Measurements from ENCODE around the gene MTHFD1.

Gene MTHFD1

GRCh38 chr14:64394423-64394822 is 6.3 kb downstream of the MTHFD1 start:
- TF ChIP-seq, protein P1, sequence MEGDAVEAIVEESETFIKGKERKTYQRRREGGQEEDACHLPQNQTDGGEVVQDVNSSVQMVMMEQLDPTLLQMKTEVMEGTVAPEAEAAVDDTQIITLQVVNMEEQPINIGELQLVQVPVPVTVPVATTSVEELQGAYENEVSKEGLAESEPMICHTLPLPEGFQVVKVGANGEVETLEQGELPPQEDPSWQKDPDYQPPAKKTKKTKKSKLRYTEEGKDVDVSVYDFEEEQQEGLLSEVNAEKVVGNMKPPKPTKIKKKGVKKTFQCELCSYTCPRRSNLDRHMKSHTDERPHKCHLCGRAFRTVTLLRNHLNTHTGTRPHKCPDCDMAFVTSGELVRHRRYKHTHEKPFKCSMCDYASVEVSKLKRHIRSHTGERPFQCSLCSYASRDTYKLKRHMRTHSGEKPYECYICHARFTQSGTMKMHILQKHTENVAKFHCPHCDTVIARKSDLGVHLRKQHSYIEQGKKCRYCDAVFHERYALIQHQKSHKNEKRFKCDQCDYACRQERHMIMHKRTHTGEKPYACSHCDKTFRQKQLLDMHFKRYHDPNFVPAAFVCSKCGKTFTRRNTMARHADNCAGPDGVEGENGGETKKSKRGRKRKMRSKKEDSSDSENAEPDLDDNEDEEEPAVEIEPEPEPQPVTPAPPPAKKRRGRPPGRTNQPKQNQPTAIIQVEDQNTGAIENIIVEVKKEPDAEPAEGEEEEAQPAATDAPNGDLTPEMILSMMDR (conservative IDR thresholded peaks at IDR 0.05), result no peak
- H3K27ac ChIP-seq, result no peak overlapping the region

GRCh38 chr14:64394977-64395633 is 7.0 kb downstream of the MTHFD1 start:
- TF ChIP-seq, protein P1 (conservative IDR thresholded peaks at IDR 0.05), result no peak
- H3K27ac ChIP-seq, result no peak overlapping the region

DNA sequence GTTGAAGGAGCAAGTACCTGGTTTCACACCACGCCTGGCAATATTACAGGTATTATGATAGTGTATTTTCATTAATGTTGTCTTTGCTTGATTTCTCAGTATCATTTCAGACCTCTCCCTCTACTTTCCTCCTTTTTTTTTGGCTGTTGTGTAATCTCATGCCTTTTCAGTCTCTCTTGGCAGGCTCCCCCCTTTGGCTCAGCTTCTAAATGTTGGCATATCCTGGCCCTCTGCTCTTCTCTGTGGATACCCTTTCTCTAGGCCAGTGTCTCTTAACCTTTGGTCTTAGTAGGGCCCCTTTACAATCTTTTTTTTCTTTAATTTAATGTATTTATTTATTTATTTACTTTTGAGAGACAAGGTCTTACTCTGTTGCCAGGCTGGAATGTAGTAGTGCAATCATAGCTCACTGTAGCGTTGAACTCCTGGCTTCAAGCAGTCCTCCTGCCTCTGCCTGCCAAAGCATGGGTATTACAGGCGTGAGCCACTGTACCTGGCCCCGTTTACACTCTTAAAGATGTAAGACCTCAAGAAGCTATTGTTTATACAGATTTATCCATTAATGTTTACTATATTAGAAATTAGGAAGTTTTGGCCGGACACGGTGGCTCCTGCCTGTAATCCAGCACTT is 12.8 kb downstream of the MTHFD1 start:
- TF ChIP-seq, protein P1 (conservative IDR thresholded peaks at IDR 0.05), result no peak
- H3K27ac ChIP-seq, result no peak overlapping the region

DNA sequence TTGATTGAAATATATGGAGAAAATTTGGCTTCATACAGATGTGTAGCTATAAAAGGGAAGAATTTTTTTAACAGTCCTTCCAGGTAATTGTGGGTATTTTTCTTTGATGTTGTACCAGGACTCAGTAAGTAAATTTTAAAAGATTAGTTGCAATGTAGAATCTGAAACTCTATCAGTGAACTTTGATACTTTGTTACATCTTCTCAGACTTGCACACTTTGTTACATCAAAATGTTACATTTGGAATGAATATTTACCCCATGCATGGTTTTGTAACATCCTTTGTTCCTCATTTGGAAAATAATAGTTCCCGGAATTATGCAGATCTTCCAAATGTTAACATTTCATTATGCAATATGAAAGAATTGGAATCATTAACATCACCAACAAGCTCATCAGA is 13.8 kb downstream of the MTHFD1 start:
- H3K27ac ChIP-seq, result no peak overlapping the region
- TF ChIP-seq, protein P1 (conservative IDR thresholded peaks at IDR 0.05), result no peak

DNA sequence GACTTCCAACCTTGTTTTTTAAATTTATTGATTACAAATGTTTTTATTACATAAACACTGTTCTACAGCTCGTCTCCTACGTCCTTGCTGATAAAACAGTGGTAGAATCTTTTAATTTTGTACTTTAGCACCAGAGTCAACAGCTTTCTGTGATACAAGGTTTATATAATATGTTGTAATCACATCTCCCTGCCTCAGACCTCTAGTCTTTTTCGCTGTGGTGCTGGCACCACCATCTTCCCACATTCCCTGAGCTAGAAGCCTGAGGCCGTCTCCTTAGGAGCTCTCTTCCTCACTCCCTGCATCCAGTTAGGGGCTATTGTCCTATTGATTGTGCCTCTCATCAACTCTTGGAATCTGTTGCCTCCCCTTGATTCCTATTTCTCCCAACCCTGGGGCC is 17.1 kb downstream of the MTHFD1 start:
- TF ChIP-seq, protein P1 (conservative IDR thresholded peaks at IDR 0.05), result no peak
- H3K27ac ChIP-seq, result no peak overlapping the region

DNA sequence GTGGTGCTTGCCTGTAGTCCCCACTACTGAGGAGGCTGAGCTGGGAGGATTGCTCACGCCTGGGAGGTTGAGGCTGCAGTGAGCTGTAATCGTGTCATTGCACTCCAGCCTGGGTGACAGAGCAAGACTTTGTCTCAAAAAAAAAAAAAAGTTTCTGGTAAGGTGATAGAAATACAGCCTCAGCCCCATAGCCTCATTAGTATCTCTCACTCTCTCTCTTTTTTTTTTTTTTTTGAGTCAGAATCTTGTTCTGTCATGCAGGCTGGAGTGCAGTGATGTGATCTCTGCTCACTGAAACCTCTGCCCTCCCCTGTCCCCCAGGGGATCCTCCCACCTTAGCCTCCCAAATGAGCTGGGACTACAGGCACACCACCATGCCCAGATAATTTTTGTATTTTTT is 19.2 kb downstream of the MTHFD1 start:
- H3K27ac ChIP-seq, result no peak overlapping the region
- TF ChIP-seq, protein P1 (conservative IDR thresholded peaks at IDR 0.05), result no peak

- TF ChIP-seq, protein P1 (conservative IDR thresholded peaks at IDR 0.05), result no peak
- H3K27ac ChIP-seq, result no peak overlapping the region
Observed at GRCh38 chr14:64409126-64409920, 21.2 kb downstream of the MTHFD1 start.

All from VCaP (cell line).